Measurements from ENCODE around the gene CLDN24.

Gene CLDN24

DNA sequence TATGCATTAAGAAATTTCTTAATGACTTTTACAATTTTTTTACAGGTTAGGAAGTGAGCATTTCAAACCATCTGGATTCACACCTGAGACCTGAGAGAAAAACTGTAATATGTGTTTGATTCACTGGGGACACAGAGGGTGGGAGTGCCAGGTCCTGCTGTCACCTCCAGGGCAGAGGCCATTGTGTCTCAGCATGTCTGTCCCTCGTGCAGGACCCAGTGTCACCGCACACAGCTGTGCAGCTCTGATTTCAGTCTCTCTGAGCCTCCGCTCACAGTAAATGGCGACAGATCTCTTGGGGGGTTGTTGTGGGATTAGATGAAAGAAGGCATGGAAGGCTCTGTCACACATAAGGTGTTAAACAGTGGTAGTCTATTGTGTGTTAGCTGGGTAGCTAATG is 23.0 kb upstream of the CLDN24 start:
- H3F3A ChIP-seq (ENCODE audit: insufficient read depth) = no peaks in the 10 kb centered on the region
- H3K4me3 ChIP-seq (ENCODE audit: insufficient read depth, low read length, poor library complexity, severe bottlenecking) = no peak overlapping the region
- no peaks in the 10 kb centered on the region for H3K36me3 ChIP-seq (ENCODE audit: low read length)
- no peaks in the 10 kb centered on the region for H3K9me2 ChIP-seq (replicated peaks; ENCODE audit: insufficient read depth, low read length)
- no peaks in the 10 kb centered on the region for H3K79me2 ChIP-seq (ENCODE audit: insufficient read depth, low read length)
- no peak overlapping the region for H3K27ac ChIP-seq (ENCODE audit: low read depth, low read length)
- H3K9me3 ChIP-seq (ENCODE audit: insufficient read depth, low read length) = no peaks in the 10 kb centered on the region
- no peak overlapping the region for H3K9ac ChIP-seq (ENCODE audit: low read length)
- H3K4me2 ChIP-seq (ENCODE audit: low read depth, low read length, poor library complexity, severe bottlenecking) = no peak overlapping the region
- H3K27me3 ChIP-seq (ENCODE audit: low read length) = no peaks in the 10 kb centered on the region
- TF ChIP-seq, protein P1, sequence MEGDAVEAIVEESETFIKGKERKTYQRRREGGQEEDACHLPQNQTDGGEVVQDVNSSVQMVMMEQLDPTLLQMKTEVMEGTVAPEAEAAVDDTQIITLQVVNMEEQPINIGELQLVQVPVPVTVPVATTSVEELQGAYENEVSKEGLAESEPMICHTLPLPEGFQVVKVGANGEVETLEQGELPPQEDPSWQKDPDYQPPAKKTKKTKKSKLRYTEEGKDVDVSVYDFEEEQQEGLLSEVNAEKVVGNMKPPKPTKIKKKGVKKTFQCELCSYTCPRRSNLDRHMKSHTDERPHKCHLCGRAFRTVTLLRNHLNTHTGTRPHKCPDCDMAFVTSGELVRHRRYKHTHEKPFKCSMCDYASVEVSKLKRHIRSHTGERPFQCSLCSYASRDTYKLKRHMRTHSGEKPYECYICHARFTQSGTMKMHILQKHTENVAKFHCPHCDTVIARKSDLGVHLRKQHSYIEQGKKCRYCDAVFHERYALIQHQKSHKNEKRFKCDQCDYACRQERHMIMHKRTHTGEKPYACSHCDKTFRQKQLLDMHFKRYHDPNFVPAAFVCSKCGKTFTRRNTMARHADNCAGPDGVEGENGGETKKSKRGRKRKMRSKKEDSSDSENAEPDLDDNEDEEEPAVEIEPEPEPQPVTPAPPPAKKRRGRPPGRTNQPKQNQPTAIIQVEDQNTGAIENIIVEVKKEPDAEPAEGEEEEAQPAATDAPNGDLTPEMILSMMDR (IDR thresholded peaks at IDR 0.05; ENCODE audit: insufficient read depth, low read length, poor library complexity, severe bottlenecking) = no peak
- no peak for TF ChIP-seq EZH2phosphoT487 (conservative IDR thresholded peaks at IDR 0.05; ENCODE audit: low read length)
- no peaks in the 10 kb centered on the region for H4K20me1 ChIP-seq (ENCODE audit: low read depth, low read length)
- no peak overlapping the region for H2AFZ ChIP-seq (ENCODE audit: low read depth, low read length, severe bottlenecking)

DNA sequence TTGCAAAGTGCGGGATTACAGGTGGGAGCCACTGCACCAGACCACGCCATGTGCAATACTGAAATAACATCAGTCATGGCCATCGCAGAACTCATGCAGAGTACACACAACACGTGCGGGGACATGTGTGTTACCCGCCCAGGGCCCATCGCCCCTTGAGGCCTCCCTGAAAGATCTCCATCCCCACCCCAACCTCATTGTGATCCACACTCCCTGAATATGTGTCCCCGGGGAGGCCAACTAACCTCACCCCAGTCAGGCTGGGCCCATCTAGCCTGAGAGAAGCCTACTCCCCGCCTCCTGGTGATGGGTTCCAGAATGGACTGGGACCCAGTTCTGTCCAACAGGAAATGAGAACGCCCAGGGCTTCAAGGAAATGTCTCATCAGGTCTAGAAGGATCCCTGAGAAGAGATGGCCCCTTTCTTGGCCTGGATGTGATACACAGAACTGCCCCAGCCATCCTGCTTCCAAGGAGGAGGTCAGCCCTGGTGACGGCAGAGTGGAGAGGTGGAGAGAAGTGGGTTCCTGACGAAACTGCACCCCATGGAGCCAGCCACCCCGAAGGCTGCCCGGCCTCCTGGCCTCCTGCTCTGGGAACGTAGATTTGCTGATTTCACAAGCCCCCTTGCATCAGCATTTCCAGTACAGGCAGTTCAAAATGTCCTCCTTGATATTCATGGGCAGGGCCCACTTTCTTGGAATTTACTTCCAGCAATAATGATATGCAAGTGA is 22.5 kb upstream of the CLDN24 start:
- Histone ChIP-seq H3K36me3 (ENCODE audit: low read length) (no peaks in the 10 kb centered on the region), H3K9me3 (ENCODE audit: insufficient read depth, low read length) (no peaks in the 10 kb centered on the region), H3K27ac (ENCODE audit: low read depth, low read length) (no peak overlapping the region), H2AFZ (ENCODE audit: low read depth, low read length, severe bottlenecking) (no peak overlapping the region), H4K20me1 (ENCODE audit: low read depth, low read length) (no peaks in the 10 kb centered on the region), H3K27me3 (ENCODE audit: low read length) (no peaks in the 10 kb centered on the region), H3K4me2 (ENCODE audit: low read depth, low read length, poor library complexity, severe bottlenecking) (no peak overlapping the region), H3K4me3 (ENCODE audit: insufficient read depth, low read length, poor library complexity, severe bottlenecking) (no peak overlapping the region), H3K9ac (ENCODE audit: low read length) (no peak overlapping the region), H3F3A (ENCODE audit: insufficient read depth) (no peaks in the 10 kb centered on the region), H3K79me2 (ENCODE audit: insufficient read depth, low read length) (no peaks in the 10 kb centered on the region), H3K9me2 (replicated peaks; ENCODE audit: insufficient read depth, low read length) (no peaks in the 10 kb centered on the region)
- no peak for TF ChIP-seq EZH2phosphoT487 (conservative IDR thresholded peaks at IDR 0.05; ENCODE audit: low read length)
- TF ChIP-seq, protein P1 (IDR thresholded peaks at IDR 0.05; ENCODE audit: insufficient read depth, low read length, poor library complexity, severe bottlenecking) = no peak

DNA sequence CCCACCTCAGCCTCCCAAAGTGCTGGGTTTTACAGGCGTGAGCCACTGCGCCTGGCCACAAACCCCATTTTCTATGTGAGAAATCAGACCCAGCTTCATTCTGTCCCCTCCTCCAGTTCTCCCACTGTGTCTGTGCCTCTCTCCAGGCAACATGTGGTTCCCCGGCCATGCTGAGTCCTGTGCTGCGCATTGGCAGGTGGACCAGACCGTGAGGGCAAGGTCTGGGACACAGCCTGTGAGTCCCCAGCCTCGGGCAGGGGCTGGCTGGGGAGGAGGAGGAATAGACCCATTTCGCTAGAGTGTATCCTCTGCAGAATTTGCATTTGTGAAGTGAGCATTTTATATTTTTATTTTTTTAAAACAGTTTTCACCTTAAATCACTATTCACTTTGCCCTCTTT is 21.5 kb upstream of the CLDN24 start:
- Histone ChIP-seq H3K27me3 (ENCODE audit: low read length) (no peaks in the 10 kb centered on the region), H3K4me3 (ENCODE audit: insufficient read depth, low read length, poor library complexity, severe bottlenecking) (no peak overlapping the region), H3F3A (ENCODE audit: insufficient read depth) (no peaks in the 10 kb centered on the region), H3K9ac (ENCODE audit: low read length) (no peak overlapping the region), H3K36me3 (ENCODE audit: low read length) (no peaks in the 10 kb centered on the region), H4K20me1 (ENCODE audit: low read depth, low read length) (no peaks in the 10 kb centered on the region), H3K9me3 (ENCODE audit: insufficient read depth, low read length) (no peaks in the 10 kb centered on the region), H3K9me2 (replicated peaks; ENCODE audit: insufficient read depth, low read length) (no peaks in the 10 kb centered on the region), H3K79me2 (ENCODE audit: insufficient read depth, low read length) (no peaks in the 10 kb centered on the region), H3K4me2 (ENCODE audit: low read depth, low read length, poor library complexity, severe bottlenecking) (no peak overlapping the region), H2AFZ (ENCODE audit: low read depth, low read length, severe bottlenecking) (no peak overlapping the region), H3K27ac (ENCODE audit: low read depth, low read length) (no peak overlapping the region)
- no peak for TF ChIP-seq EZH2phosphoT487 (conservative IDR thresholded peaks at IDR 0.05; ENCODE audit: low read length)
- TF ChIP-seq, protein P1 (IDR thresholded peaks at IDR 0.05; ENCODE audit: insufficient read depth, low read length, poor library complexity, severe bottlenecking) = no peak

All from SU-DHL-6 (cell line).